H1 (cell line): ENCODE data around the gene AP3M1. TPM values are rescaled to one million over a fixed set of nuclear protein-coding genes. Genes with fewer than 3 reads are reported as not detected.
A peak's percentile ranks its signal among the peaks of the same experiment; 100 is the strongest.

Experiments used
- CTCF ChIA-PET: fragments of 300-600 bp; sonication (Branson Sonifier 250); formaldehyde crosslinking; loops from one replicate; lab custom pipeline; 2021; ENCODE audit not compliant: partially characterized antibody; lab: Charles Lee
- POLR2A ChIA-PET: fragments of 300-600 bp; sonication (Branson Sonifier 250); formaldehyde crosslinking; loops from one replicate; lab custom pipeline; 2021; ENCODE audit warnings: inconsistent platforms; ENCODE audit not compliant: partially characterized antibody; lab: Charles Lee
- DNase-seq, 2 experiments: peaks; one replicate each; pipeline versions ENCODE4 v3.0.0 to v3.0.0-alpha.2; 2010 to 2022; ENCODE audit warnings: low spot score in 2 of 2, low read depth in 1 of 2, mixed read lengths in 1 of 2
- FAIRE-seq: peaks from 2 replicates; lab custom pipeline; 2011; peaks lifted over from hg19 to GRCh38; lab: Jason Lieb, UNC
- H2AFZ ChIP-seq: 2 replicates; pipeline ENCODE4 v1.8.1; 2012; ENCODE audit warnings: low read length, inconsistent platforms
- H2AK5ac ChIP-seq: 2 replicates; pipeline ENCODE4 v1.6.1; 2013; ENCODE audit warnings: low read depth, low read length
- H2BK120ac ChIP-seq: replicated peaks from 2 replicates; pipeline ENCODE3; 2013; ENCODE audit warnings: low read depth, low read length, inconsistent platforms
- H2BK12ac ChIP-seq: 2 replicates; pipeline ENCODE4 v1.6.1; 2013; ENCODE audit warnings: low read depth, low read length
- H2BK15ac ChIP-seq: 2 replicates; pipeline ENCODE4 v1.6.1; 2013; ENCODE audit warnings: low read length
- H2BK20ac ChIP-seq: 2 replicates; pipeline ENCODE4 v1.6.1; 2013; ENCODE audit warnings: low read length
- H2BK5ac ChIP-seq: 2 replicates; pipeline ENCODE4 v1.6.1; 2013; ENCODE audit warnings: low read depth, low read length
- H3K14ac ChIP-seq: 2 replicates; pipeline ENCODE4 v1.6.1; 2013; ENCODE audit warnings: inconsistent platforms; ENCODE audit not compliant: insufficient read length
- H3K18ac ChIP-seq: 2 replicates; pipeline ENCODE4 v1.6.1; 2013; ENCODE audit warnings: low read length; ENCODE audit errors: extremely low read depth
- H3K23ac ChIP-seq: 2 replicates; pipeline ENCODE4 v1.6.1; 2013; ENCODE audit warnings: inconsistent platforms; ENCODE audit not compliant: insufficient read length
- H3K23me2 ChIP-seq: 2 replicates; pipeline ENCODE4 v1.6.1; 2013; ENCODE audit warnings: low read depth, low read length
- H3K27ac ChIP-seq: 2 replicates; pipeline ENCODE4 v1.6.1; 2011; ENCODE audit warnings: low read depth, low read length, inconsistent platforms
- H3K27me3 ChIP-seq, 4 experiments: replicated peaks in 1 of 4; 1 replicate in 1 of 4; 2 replicates in 3 of 4; pipeline versions ENCODE4 v1.6.1 to v1.8.1; 2011 to 2013; ENCODE audit warnings: low read length in 3 of 4, mild to moderate bottlenecking in 3 of 4, inconsistent platforms in 2 of 4, mixed read lengths in 2 of 4, moderate library complexity in 1 of 4; ENCODE audit not compliant: control insufficient read depth in 3 of 4, insufficient read depth in 3 of 4; ENCODE audit errors: extremely low read depth in 1 of 4
- H3K36me3 ChIP-seq, 4 experiments: 2 replicates each; pipeline versions ENCODE4 v1.6.1 to v1.8.1; 2011 to 2013; ENCODE audit warnings: mild to moderate bottlenecking in 4 of 4, low read length in 3 of 4, moderate library complexity in 2 of 4, control low read depth in 1 of 4, inconsistent platforms in 1 of 4; ENCODE audit not compliant: insufficient read depth in 4 of 4, control insufficient read depth in 2 of 4
- H3K4ac ChIP-seq: replicated peaks from 2 replicates; pipeline ENCODE3; 2013; ENCODE audit warnings: low read length, low read depth, mixed read lengths, inconsistent platforms; ENCODE audit not compliant: insufficient read length
- H3K4me1 ChIP-seq, 4 experiments: replicated peaks in 1 of 4; 1 replicate in 1 of 4; 2 replicates in 3 of 4; pipeline versions ENCODE4 v1.6.1 to v1.8.1; 2011 to 2013; ENCODE audit warnings: low read length in 3 of 4, inconsistent platforms in 2 of 4, mixed read lengths in 1 of 4; ENCODE audit not compliant: insufficient read depth in 4 of 4, control insufficient read depth in 3 of 4
- H3K4me2 ChIP-seq, 2 experiments: 2 replicates each; pipeline versions ENCODE4 v1.6.1 to v1.8.1; 2011 to 2013; ENCODE audit warnings: low read depth in 2 of 2, low read length in 2 of 2, control low read depth in 1 of 2, inconsistent platforms in 1 of 2, mild to moderate bottlenecking in 1 of 2; ENCODE audit not compliant: insufficient read depth in 1 of 2
- H3K4me3 ChIP-seq, 4 experiments: fragments of 200-600, 300-600 bp in 1 of 4; sonication (generic), shearing (Covaris generic), sonication (Bioruptor Twin) in 1 of 4; 2 replicates each; pipeline versions ENCODE4 v1.5.1 to v1.8.1; 2011 to 2016; ENCODE audit warnings: low read length in 4 of 4, low read depth in 3 of 4, control low read depth in 2 of 4, inconsistent platforms in 2 of 4, mild to moderate bottlenecking in 2 of 4, mixed read lengths in 1 of 4, moderate library complexity in 1 of 4; ENCODE audit not compliant: insufficient read depth in 2 of 4; ENCODE audit errors: extremely low read depth in 1 of 4
- H3K56ac ChIP-seq: replicated peaks from 2 replicates; pipeline ENCODE3; 2013; ENCODE audit warnings: low read depth, mild to moderate bottlenecking, mixed read lengths, low read length, inconsistent platforms; ENCODE audit not compliant: insufficient read length
- H3K79me1 ChIP-seq: 2 replicates; pipeline ENCODE4 v1.6.1; 2013; ENCODE audit warnings: low read depth, low read length, control low read depth
- H3K79me2 ChIP-seq, 2 experiments: 2 replicates each; pipeline versions ENCODE4 v1.6.1 to v1.8.1; 2012 to 2013; ENCODE audit warnings: low read length in 2 of 2, mild to moderate bottlenecking in 2 of 2, inconsistent platforms in 1 of 2; ENCODE audit not compliant: insufficient read depth in 2 of 2, control insufficient read depth in 1 of 2
- H3K9ac ChIP-seq, 4 experiments: replicated peaks in 1 of 4; 1 replicate in 1 of 4; 2 replicates in 3 of 4; pipeline versions ENCODE4 v1.6.1 to v1.8.1; 2011 to 2013; ENCODE audit warnings: low read depth in 3 of 4, low read length in 3 of 4, control low read depth in 2 of 4, mild to moderate bottlenecking in 2 of 4, moderate library complexity in 2 of 4, inconsistent platforms in 1 of 4; ENCODE audit errors: extremely low read depth in 1 of 4
- H3K9me3 ChIP-seq, 2 experiments: 2 replicates each; pipeline versions ENCODE4 v1.6.1 to v1.8.1; 2012 to 2013; ENCODE audit warnings: mild to moderate bottlenecking in 2 of 2, moderate library complexity in 2 of 2, control low read depth in 1 of 2, inconsistent platforms in 1 of 2, low read depth in 1 of 2, low read length in 1 of 2, mixed read lengths in 1 of 2; ENCODE audit not compliant: insufficient read depth in 2 of 2
- H4K20me1 ChIP-seq, 2 experiments: replicated peaks in 1 of 2; 2 replicates each; pipeline versions ENCODE3 to v1.8.1; 2011 to 2013; ENCODE audit warnings: inconsistent platforms in 2 of 2, low read length in 2 of 2, mild to moderate bottlenecking in 1 of 2; ENCODE audit not compliant: insufficient read depth in 2 of 2, control insufficient read depth in 1 of 2
- H4K5ac ChIP-seq: 2 replicates; pipeline ENCODE4 v1.6.1; 2013; ENCODE audit warnings: low read length, low read depth, mixed read lengths, inconsistent platforms; ENCODE audit not compliant: insufficient read length
- H4K8ac ChIP-seq: 2 replicates; pipeline ENCODE4 v1.8.0; 2013; ENCODE audit warnings: mild to moderate bottlenecking, moderate library complexity, low read length, inconsistent platforms; ENCODE audit not compliant: insufficient read depth; ENCODE audit errors: extremely low read depth
- H4K91ac ChIP-seq: replicated peaks from 2 replicates; pipeline ENCODE3; 2013; ENCODE audit warnings: low read length, mixed read lengths, inconsistent platforms; ENCODE audit not compliant: insufficient read length
- BACH1 ChIP-seq: IDR thresholded peaks from 2 replicates; pipeline ENCODE4 v1.6.1; 2012; ENCODE audit warnings: low read length, improper control_type of control experiment
- FOSL1 ChIP-seq: IDR thresholded peaks from 2 replicates; pipeline ENCODE4 v1.6.1; 2011; ENCODE audit warnings: mild to moderate bottlenecking, low read depth, low read length, moderate library complexity; ENCODE audit not compliant: insufficient read depth
- GTF2F1 ChIP-seq: IDR thresholded peaks from 2 replicates; pipeline ENCODE4 v1.6.1; 2012; ENCODE audit warnings: low read depth, low read length, improper control_type of control experiment, borderline replicate concordance
- NANOG ChIP-seq: IDR thresholded peaks from 2 replicates; pipeline ENCODE4 v1.6.1; 2011; ENCODE audit warnings: low read length, low read depth, mild to moderate bottlenecking, inconsistent platforms; ENCODE audit not compliant: insufficient read depth, poor library complexity, severe bottlenecking
- NRF1 ChIP-seq: IDR thresholded peaks from 2 replicates; pipeline ENCODE4 v1.6.1; 2011; ENCODE audit warnings: mild to moderate bottlenecking, low read depth, low read length, improper control_type of control experiment
- TBP ChIP-seq: IDR thresholded peaks from 2 replicates; pipeline ENCODE4 v1.6.1; 2011; ENCODE audit warnings: low read depth, low read length, improper control_type of control experiment
- TCF12 ChIP-seq: IDR thresholded peaks from 2 replicates; pipeline ENCODE4 v1.6.1; 2011; ENCODE audit warnings: low read depth, mild to moderate bottlenecking, low read length
- WGBS, 2 experiments: shearing (Covaris generic) in 1 of 2; methylation state at CpG; one replicate each; pipeline versions ENCODE4 v1.1.6 to v1.1.7; 2013 to 2015; ENCODE audit warnings: low lambda C conversion rate in 2 of 2, mixed read lengths in 2 of 2, inconsistent platforms in 1 of 2, low coverage in 1 of 2, missing lambda C conversion rate in 1 of 2; ENCODE audit not compliant: insufficient replicate concordance in 2 of 2, insufficient coverage in 1 of 2, insufficient read length in 1 of 2; ENCODE audit errors: extremely low coverage in 1 of 2, missing lambda C conversion rate in 1 of 2; 5-methylcytosine and 5-hydroxymethylcytosine counted together
- polyA plus RNA-seq, 7 experiments: library from polyadenylated mRNA; depleted of rRNA in 3 of 7; stranded (reverse) in 5 of 7; unstranded in 2 of 7; fragments of >200 nt in 5 of 7; fragments of 200-250 nt in 2 of 7; gene quantifications; 1 replicate in 5 of 7; 2 replicates in 1 of 7; 4 replicates in 1 of 7; pipeline versions ENCODE4 v1.2.1 to v1.2.3, GENCODE V29; 2011 to 2013; ENCODE audit warnings: missing spikeins in 2 of 7, mixed read lengths in 2 of 7
- total RNA-seq: library from RNA; stranded (reverse); fragmentation: NEBNext Ultra II Directional; extraction: Animal tissue kit (Norgen Biotek cat#: 25700); gene quantifications from 2 replicates; pipeline ENCODE4 v1.2.1, GENCODE V29; 2021
- TF ChIP-seq, protein P1 (sequence below): IDR thresholded peaks from 2 replicates; pipeline ENCODE4 v1.6.1; 2011; ENCODE audit warnings: low read length, improper control_type of control experiment

AP3M1 gene
- total and polyA plus RNA-seq, 2 of the 8 experiments (the other 6 are each of a cell fraction or from before 2014, with no cell fraction given): 23.9 to 38.9 TPM

- Histone ChIP-seq H4K91ac (no peak overlapping the region), H3K27me3 (no peaks in the 10 kb centered on the region), H4K20me1 (no peaks in the 10 kb centered on the region), H2BK15ac (no peak overlapping the region), H3K56ac (no peak overlapping the region), H3K4me1 (peaks cover 0 to 15% (median 2%) of the 10 kb centered on the region in 4 experiments; a peak in 3 of 7 replicates), H4K8ac (no peak overlapping the region), H2BK20ac (no peak overlapping the region), H3K14ac (no peak overlapping the region), H2BK5ac (no peak overlapping the region), H3K23me2 (no peaks in the 10 kb centered on the region), H3K27ac (peak overlapping the region; percentile 0; the same call in 1 of the 2 replicates), H3K9ac (no peak overlapping the region), H3K4me3 (peak overlapping the region in 1 of 4 experiments; percentile 23; a peak in 1 of 8 replicates), H3K79me1 (no peaks in the 10 kb centered on the region; the same call in 1 of the 2 replicates), H2BK12ac (no peak overlapping the region), H4K5ac (peak overlapping the region; percentile 7), H3K4ac (no peak overlapping the region), H3K9me3 (no peaks in the 10 kb centered on the region), H3K36me3 (peaks cover 9 to 34% (median 22%) of the 10 kb centered on the region in 4 experiments), H3K23ac (no peak overlapping the region), H2BK120ac (no peak overlapping the region), H3K18ac (no peak overlapping the region), H3K79me2 (peaks cover 0 to 31% of the 10 kb centered on the region in 2 experiments; a peak in 2 of 4 replicates), H2AK5ac (no peak overlapping the region), H3K4me2 (peak overlapping the region; percentile 4 to 18; a peak in 2 of 4 replicates), H2AFZ (no peak overlapping the region)
- DNase-seq: no peak
- ChIA-PET CTCF (interaction anchor here (0.7 to 3.2 kb wide), 13 partner anchors 10 to 193 kb away, joined by 3 to 20 read pairs (median 3); no protein-coding TSS in a partner anchor), POLR2A (interaction anchor here (1.0 to 3.6 kb wide), 5 partner anchors 25 to 167 kb away, joined by 3 to 21 read pairs (median 3); no protein-coding TSS in a partner anchor)
- FAIRE-seq: no peak
- 74% methylated on average over 4 of the region's 4 CpGs; no CpG with 5 or more reads in 1 of the 2 experiments for WGBS, 2 experiments
- TF ChIP-seq NRF1 (no peak), NANOG (no peak), TCF12 (no peak), FOSL1 (no peak), GTF2F1 (no peak), BACH1 (no peak), TBP (no peak)
- TF ChIP-seq, protein P1, sequence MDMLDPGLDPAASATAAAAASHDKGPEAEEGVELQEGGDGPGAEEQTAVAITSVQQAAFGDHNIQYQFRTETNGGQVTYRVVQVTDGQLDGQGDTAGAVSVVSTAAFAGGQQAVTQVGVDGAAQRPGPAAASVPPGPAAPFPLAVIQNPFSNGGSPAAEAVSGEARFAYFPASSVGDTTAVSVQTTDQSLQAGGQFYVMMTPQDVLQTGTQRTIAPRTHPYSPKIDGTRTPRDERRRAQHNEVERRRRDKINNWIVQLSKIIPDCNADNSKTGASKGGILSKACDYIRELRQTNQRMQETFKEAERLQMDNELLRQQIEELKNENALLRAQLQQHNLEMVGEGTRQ: no peak
Observed at GRCh38 chr10:74079028-74079935, 71.3 kb downstream of the AP3M1 start.
